ENCODE measurements around the gene STIM1.

- TF ChIP-seq, protein P1, sequence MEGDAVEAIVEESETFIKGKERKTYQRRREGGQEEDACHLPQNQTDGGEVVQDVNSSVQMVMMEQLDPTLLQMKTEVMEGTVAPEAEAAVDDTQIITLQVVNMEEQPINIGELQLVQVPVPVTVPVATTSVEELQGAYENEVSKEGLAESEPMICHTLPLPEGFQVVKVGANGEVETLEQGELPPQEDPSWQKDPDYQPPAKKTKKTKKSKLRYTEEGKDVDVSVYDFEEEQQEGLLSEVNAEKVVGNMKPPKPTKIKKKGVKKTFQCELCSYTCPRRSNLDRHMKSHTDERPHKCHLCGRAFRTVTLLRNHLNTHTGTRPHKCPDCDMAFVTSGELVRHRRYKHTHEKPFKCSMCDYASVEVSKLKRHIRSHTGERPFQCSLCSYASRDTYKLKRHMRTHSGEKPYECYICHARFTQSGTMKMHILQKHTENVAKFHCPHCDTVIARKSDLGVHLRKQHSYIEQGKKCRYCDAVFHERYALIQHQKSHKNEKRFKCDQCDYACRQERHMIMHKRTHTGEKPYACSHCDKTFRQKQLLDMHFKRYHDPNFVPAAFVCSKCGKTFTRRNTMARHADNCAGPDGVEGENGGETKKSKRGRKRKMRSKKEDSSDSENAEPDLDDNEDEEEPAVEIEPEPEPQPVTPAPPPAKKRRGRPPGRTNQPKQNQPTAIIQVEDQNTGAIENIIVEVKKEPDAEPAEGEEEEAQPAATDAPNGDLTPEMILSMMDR (IDR thresholded peaks at IDR 0.05; ENCODE audit: low read length) = no peak
- no peak for TF ChIP-seq EZH2 (IDR thresholded peaks at IDR 0.05; ENCODE audit: borderline replicate concordance, low read length)
Observed at GRCh38 chr11:4030197-4030596, 174.7 kb downstream of the STIM1 start.

All from OCI-LY1 (cell line).